G401 (cell line): ENCODE measurements around the gene LONP1. TPM values are rescaled to one million over a fixed set of nuclear protein-coding genes. Genes with fewer than 3 reads are reported as not detected.
"Not testable (repeated sequence)": the region's sequence is repeated elsewhere in the genome, so short reads cannot be mapped to it uniquely, and the experiment has no call there.

Source experiments
- DNase-seq: peaks from one replicate; pipeline ENCODE4 v3.0.0-alpha.2; 2015; ENCODE audit warnings: low spot score
- in situ Hi-C: cut with HindIII; loops from 2 replicates; pipeline ENCODE4 v1.10.0; 2016; ENCODE audit warnings: low sequenced_read_pairs, mixed read lengths
- total RNA-seq: library from RNA; depleted of rRNA; stranded (reverse); fragments of >200 nt; shearing (Covaris generic); gene quantifications from 2 replicates; pipeline ENCODE4 v1.2.3, GENCODE V29; 2014

Gene LONP1
- total RNA-seq, 1 experiment from 2014 or later: 240 TPM

DNA sequence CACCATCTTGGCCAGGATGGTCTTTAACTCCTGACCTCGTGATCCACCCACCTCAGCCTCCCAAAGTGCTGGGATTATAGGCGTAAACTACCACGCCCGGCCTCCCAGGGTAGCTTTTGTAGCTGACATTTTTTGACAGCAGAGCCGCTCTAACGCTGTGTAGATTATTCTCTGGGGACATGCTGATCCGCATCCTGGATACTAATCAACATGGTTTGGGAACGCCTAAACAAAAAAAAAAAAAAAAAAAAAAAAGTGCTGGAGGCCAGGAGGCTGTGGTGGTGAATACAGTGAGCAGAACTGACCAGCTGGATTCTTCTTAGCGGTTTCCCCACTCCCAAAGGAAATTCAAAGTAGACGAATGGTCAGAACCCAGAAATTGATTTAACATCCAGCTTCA is 5.1 kb downstream of the LONP1 start:
- DNase-seq: no peak
- in situ Hi-C loops: no loop called here

DNA sequence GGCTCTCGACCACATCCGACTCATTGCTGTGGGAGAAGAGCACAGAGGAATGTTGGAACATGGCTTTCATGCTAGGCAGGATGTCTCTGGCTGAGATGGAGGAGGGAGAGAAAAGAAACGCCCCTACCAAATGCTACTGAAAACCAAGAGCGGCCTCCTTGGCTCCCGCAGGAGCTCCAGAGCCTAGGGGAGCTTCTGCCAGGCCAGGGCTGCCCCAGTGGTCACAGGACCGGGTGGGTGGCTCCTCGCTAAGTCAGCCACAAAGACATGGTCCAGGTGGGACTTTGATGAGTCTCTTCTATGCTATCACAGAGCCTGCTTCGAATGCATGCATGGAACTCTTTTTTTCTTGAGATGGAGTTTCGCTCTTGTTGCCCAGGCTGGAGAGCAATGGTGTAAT is 6.7 kb downstream of the LONP1 start:
- no peak for DNase-seq
- in situ Hi-C loops: no loop called here

DNA sequence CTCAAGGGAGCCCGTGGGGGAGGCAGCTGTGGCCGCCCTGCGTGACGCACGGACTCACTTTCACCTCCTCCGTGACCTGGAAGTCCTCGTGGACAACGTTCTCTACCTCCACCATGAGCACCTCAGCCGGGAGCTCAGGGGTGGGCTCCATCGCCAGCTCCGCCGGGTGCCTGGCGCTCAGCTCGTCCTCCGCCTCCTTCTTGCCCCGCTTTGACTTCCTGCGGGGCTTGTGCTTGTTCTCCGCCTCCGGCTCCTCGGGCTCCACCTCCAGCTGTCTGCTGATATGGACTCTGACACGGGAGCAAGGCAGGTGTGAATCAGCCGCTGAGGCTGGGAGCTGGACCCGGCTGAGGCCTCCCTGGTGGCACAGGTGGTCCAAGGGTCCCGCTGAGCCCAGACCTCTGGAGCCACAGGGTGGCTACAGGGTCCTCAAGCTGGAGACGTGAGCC is 8.2 kb downstream of the LONP1 start:
- in situ Hi-C loops: no loop called here
- no peak for DNase-seq

DNA sequence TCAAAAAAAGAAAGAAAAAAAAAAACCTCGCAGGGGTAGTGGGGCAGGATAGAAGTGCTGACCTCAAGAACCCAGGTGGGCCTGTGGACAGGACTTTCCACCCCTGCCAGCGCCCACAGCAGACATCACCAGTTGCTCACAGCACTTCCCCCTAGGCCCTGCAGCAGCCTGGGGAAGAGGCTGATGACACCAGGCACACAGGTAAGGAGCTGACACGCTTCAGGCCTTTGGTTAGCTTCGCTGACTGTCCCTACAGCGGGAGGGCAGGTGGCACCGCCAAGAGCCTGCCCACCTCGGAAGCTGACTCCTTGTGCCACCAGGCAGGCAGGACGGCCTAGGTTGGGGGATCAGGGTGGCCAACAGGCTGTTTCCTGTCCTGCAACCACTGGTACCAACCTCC is 8.9 kb downstream of the LONP1 start:
- no peak for DNase-seq
- in situ Hi-C loops: no loop called here

DNA sequence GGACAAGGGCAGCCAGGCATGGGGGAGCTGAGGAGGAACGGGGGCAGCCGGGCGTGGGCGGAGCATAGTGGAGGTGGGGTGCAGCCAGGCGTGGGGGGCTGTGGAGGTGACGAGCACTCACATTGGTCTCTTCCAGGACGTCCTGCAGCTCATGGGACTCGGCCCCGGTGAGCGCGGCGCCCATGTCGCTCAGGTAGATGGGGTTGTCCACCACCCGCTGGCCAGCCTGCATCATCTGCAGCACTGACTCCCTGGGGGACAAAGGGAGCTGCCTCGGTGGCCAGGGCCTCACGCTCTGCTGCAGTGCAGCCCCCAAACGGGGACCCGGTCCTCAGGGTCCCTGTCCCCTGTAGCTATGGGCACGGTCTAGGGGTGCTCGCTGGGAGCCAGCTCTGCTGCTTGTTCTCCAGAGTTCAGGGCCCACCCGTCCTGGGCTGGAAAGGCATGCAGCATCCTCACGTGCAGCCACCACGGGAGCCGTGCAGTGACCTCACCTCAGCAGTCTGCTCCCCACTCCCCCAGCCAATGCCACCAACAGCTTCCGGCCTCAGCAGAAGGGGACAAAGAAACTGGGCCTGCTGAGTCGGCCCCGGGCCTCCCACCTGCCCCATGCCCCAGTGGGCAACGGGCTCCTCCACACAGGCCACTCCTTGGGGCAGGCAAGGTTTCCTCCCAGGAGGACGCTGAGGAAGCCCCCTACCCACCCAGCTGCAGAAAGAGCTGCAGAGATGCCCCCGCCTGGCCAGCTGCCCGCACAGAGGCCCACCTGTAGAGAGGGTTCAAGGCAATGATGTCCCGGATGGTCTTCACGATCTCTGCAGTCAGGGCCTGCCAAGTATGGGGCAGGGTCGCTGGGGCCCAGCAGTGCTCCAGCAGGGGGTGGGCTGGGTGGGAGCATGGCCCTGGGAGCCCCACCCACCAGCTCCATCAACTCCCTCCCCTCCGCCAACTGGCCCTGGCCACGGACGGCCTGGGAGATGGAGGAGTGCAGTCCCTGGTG is 12.1 kb downstream of the LONP1 start:
- no peak for DNase-seq
- in situ Hi-C loops: no loop called here

DNA sequence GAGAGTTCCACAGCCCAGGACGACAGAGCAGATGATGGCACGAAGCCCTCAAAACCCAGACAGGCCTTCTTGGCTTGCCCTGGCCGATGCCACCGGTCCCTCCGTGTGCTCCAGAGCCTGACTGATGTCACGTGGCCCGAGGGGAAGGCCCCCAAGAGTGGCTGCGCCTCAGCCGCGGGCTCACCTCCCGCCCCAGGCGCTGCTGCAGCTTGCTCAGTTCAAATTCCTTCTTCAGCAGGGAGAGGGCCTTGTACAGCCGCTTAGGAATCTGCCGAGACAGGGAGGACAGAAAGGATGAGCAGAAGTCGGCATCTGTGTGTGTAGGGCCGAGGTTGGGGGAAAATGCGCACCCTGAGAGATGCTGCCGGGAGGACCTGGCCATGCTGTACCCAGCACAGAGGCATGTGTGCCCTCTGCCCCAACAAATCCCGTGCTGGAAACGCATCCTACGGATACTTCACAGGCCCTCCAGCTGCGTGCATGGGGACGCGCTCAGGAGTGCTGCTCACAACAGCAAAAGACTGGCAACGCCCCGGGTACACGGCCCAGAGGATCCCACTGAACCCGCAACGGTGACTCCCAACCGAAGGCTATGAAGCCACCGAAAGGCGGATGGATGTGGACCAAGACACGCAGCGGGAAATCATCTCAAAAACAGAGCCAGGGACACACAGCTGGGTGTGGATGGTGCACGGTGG is 12.9 kb downstream of the LONP1 start:
- DNase-seq: no peak
- in situ Hi-C loops: no loop called here

DNA sequence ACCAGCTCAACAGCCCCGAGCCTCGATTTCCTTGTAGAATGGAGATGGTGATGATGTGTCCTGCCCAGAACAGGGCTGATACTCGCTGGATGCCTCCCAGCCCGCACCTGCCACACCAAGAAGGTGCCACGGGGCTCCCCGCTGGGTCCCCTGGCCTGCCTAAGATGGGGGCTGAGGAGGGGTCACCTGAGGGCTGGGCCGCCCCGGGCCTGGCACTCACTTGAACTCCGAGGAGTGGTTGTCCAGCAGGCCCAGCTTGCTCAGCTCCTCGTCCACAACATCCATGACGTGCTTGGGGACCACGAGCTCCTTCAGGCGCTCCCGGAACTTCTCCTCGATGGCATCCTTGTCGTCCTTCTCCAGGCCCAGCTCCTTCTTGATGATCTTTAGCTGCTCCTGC is 14.4 kb downstream of the LONP1 start:
- in situ Hi-C loops: no loop called here
- no peak for DNase-seq

DNA sequence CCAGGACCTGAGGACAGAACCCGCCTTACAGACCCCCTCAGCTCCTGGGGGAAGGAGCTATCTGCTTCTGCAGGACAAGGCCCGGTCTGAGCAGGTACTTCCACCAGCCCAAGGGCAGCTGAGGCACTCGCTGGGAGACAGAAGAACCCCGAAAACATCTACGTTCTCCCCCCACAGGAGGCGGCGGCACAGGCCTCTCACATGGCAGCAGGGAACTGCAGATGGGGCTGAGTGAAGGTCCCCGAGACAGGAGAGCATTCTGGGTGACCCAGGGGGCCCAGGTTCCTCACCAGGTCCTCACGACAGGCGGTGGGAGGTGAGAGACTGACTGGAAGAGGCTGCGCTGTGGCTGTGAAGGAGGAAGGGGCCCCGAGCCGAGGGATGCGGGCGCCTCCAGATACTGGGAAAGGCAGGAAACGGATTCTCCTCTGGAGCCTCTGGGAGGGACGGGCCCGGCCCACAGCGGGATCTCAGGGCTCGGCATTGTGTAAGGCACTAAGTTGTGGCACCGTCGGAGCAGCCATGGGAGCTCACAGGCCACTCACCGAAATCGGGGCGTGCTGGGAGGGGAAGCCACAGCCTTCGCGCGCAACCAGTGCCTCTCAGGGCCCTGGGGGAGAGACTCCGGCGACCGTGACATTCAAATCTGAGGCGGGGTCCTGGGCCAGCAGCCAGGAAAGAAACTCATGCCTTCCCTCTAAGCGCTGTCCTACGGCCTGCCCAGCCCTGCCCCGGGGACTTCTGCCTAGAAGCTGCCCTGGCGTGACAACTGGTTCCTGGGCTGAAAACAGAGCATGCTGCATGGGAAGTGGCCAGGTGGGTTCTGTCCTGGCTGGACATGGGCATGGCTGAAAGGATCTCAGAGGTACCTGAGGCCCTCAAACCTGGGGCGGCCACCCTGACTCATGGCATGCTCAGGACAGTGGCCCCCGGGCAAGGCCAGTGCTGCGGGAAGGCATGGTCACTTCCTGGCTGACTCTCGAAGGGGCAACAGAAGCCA is 15.8 kb downstream of the LONP1 start:
- DNase-seq: no peak
- in situ Hi-C loops: no loop called here

DNA sequence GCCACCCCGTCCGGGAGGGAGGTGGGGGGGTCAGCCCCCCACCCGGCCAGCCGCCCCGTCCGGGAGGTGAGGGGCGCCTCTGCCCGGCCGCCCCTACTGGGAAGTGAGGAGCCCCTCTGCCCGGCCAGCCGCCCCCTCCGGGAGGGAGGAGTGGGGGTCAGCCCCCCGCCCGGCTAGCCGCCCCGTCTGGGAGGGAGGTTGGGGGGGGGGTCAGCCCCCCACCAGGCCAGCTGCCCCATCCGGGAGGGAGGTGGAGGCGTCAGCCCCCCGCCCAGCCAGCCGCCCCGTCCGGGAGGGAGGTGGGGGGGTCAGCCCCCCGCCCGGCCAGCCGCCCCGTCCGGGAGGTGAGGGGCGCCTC is 17.9 kb downstream of the LONP1 start:
- in situ Hi-C loops, DNase-seq: not testable (repeated sequence)

DNA sequence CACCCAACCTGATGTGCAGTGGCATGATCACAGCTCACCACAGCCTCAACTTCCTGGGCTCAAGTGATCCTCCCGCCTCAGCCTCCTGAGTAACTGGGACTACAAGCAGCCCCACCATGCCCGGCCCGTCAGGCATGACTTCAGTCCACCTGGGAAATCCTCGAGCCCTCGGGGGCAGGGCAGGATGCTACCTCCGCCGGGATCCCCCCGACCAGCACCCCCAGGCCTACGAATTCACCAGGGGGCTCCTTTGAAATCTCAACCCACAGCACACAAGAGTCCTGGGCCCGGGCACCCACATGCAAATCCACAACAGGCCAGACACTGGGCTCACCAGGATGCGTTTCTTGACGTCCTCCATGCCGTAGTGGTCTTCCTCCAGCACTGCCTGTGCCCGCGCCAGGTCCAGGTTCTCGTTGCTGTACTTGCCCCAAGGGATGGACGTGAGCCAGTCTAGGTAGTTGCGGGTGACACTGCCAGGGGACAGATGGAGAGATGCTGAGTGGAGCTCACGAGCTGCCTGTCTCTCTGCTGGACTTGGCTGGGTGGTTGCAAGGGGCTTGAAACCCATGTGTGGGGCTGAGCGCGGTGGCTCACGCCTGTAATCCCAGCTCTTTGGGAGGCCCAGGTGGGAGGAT is 19.4 kb downstream of the LONP1 start:
- peak; percentile 44 for DNase-seq
- in situ Hi-C loops: no loop called here

DNA sequence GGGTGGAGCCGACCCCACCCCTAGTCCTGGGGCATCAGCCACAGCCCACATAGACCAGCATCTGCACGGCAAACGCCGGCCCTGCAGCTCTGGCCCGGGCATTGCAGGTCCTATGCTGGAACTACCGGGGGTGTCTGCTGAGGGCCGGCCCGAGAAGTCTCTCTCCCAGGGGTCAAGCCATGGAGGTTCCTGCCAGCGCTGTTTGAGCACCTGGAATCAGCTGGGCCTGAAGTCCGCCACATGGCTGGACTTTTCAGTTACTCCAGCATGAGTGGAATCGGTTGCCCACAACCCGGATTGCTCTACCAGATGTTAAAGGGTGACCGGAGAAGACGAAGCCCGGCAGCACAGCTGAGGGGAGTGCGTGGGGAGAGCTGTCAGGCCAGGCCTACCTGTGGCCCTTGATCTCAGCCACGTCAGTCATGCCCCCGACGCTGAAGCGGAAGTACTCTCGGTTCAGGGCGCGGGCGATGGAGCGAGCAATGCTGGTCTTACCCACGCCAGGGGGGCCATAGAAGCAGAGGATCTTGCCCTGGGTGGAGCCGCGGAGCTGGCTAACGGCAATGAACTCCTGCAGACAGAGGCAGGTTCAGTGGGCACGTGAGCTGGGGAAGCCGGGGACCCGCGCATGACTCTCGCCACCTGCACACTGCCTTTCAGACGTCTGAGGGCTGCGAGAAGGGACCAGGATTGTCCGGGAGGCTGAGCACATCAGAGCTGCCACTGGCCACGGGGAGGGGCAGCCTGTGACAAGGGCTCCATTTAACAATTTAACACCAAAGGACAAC is 21.1 kb downstream of the LONP1 start:
- in situ Hi-C loops: no loop called here
- no peak for DNase-seq

DNA sequence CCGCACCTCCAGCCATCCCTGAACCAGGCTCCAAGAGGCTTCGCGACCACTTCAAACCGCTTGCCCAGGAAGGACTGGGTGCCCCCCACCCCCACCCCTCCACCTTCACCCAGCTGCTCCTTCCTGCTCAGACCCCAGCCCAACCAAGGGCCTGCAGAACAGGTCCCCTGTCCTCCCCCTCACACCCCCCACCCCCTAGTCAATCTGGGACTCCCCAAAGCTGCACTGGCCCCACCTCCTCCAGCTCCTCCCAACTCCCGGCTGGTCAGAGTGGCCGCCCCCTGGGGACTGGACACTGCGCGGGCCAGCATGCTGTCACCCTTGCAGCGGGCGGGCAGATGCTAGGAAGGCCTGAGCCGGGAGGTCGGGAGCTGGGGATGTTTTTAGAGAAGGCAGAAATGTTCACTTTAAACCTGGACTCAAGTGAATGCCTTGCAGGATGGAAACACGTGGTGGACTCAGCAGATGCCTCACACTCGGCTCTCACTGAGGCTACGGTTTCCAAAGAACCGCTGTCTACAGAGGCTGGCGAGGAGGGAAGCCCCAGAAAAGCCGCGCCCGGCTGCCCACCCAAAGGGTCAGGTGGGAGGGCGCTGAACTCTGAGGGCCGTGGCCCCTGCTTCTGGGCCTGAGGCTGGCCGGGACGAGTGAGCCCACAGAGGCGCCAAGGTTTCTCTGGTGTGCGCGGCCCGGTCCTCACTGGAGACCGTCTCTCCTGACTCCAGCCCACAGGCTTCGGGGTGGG is 21.9 kb downstream of the LONP1 start:
- in situ Hi-C loops: no loop called here
- DNase-seq: no peak

DNA sequence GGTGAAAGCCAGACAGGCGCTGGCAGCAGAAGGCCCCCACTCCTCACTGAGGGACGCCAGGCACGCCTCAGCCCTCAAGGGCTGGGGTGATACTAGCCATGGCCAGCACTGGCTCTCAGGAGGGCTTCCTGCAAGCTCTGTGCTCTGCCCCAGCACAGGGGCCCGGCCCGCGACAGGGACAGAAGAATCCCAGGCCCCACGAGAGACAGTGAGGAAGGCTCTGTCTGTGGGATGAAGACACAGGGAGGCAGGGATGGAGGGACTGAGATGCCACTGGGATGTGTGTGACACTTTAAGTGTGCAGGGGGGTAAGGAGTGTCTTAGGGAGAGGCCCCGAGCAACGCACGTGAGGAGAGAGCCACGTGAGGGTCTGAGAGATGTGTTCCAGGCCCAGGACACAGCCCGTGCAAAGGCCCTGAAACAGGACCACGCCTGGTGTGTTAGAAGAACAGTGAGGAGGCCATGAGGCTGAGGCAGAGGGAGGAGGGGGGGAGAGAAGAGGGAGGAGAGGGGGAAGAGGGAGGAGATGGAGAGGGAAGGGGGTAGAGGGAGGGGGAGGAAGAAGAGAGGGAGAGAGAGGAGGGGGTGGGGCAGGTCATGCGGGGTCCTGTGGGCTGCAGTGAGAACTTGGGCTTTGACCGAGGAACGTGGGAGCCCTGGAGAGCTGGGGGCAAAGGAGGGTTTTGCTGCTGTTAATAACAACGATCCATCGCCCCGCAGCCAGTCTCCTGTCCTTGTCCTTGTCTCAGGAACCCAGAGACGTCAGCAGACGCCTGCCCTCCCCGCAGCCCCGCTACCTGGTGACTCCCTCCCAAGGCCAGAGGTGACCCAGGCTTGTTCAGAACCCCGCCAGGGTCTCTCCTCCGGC is 22.7 kb downstream of the LONP1 start:
- no peak for DNase-seq
- in situ Hi-C loops: no loop called here

DNA sequence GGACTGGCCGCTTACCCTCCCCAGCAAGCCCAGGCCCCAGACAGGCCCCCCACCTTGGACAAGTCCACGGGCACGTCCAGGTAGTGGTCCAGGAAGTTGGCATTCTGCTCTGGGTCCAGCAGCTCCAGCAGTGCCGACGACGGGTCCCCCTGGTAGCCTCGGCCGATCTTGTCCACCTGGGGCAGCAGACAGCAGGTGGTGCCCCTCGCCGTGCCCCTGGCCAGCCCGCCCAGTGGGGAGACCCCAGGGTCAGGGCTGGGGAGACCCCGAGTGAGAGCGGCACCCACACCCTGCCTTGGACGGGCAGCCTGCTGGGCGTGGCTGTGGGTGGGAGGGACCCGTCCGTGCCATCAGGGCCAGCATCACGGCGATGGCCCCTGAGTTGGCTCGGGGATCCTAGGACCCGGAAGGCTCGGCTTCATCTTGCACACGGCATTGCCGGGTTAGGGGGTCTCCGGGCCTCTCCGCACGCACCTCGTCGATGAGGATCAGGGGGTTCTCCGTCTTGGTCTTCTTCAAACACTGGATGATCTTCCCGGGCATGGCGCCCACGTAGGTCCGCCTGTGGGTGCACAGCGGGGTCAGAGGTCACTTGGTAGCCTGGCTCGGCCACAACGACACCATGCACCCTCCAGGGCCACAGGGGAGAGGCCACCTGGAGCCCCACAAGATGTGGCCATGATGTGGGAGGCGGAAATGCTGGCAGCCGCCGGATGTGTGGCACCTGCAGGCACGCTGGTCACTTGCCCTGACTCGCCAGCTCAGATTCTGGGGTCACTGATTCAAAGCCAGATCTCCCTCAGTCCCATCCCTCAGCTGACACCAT is 23.5 kb downstream of the LONP1 start:
- in situ Hi-C loops: no loop called here
- DNase-seq: no peak

DNA sequence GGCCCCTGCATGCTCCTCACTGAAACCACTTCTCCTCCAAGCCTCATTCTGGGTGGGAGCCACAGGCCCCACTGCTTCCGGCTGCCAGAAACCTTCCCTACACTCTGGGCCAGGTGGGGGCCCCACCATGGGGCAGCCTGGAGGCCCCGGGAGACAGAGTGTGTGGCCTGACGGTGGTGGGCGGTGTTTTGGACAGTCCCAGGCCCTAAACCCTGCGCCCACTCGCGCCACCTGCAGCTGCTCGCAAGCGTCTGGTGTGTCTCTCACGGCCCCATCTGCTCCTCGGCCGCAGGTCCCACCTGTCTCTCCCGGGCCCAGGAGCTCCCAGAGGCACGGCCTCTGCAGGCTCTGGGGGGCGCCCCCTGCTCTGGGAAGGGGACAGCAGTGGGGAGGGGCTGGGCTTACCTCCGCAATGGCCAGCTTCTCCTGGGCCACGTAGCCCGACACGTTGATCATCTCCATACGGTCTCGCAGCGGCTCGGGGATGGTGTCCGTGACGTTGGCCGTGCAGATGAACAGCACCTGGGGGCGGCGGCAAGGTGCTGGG is 24.2 kb downstream of the LONP1 start:
- DNase-seq: no peak
- in situ Hi-C loops: no loop called here
